SH-SY5Y (cell line): ENCODE measurements around the gene SERP2.

ENCODE experiments used
- GATA2 ChIP-seq: IDR thresholded peaks from 2 replicates; pipeline ENCODE4 v1.6.1; 2011; ENCODE audit warnings: mild to moderate bottlenecking, low read depth, low read length
- GATA3 ChIP-seq: IDR thresholded peaks from 2 replicates; pipeline ENCODE4 v1.6.1; 2011; ENCODE audit warnings: low read depth, mild to moderate bottlenecking, low read length, moderate library complexity

DNA sequence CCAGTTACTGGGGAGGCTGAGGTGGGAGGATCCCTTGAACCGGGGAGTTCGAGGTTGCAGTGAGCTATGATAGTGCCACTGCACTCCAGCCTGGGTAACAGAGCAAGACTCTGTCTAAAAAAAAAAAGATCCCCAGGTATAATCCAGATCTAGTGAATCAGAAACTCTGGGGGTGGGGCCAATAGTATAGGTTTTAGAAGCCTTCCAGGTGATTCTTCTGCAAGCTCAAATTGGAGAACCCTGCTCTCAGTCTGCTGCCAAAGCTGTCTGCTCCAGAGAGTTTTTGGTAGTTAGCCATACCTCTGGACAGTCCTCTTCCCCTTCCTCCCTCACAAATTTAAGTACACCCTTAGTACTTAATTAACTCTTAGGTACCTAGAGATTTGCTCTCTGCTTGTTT lies 28.0 kb downstream of the SERP2 start:
- TF ChIP-seq GATA3 (no peak), GATA2 (no peak)
